Testis (tissue), 3 donors: ENCODE measurements around the gene TANK. TPM values are rescaled to one million over a fixed set of nuclear protein-coding genes. Genes with fewer than 3 reads are reported as not detected.

Source experiments
- DNase-seq: peaks from one replicate; pipeline ENCODE4 v3.0.0-alpha.2; 2019
- H3K27ac ChIP-seq, 2 donors: fragments of 200-600 bp; sonication (generic); one replicate each; pipeline ENCODE4 v1.5.1; 2019
- H3K27me3 ChIP-seq: fragments of 200-600 bp; sonication (generic); one replicate; pipeline ENCODE4 v1.5.1; 2019
- H3K36me3 ChIP-seq: fragments of 200-600 bp; sonication (generic); one replicate; pipeline ENCODE4 v1.5.1; 2017; ENCODE audit warnings: low read depth; ENCODE audit errors: missing control alignments
- H3K4me1 ChIP-seq: fragments of 200-600 bp; sonication (generic); one replicate; pipeline ENCODE4 v1.5.1; 2019
- H3K4me3 ChIP-seq, 2 donors: fragments of 200-600 bp; sonication (generic); one replicate each; pipeline ENCODE4 v1.5.1; 2017 to 2019
- H3K9me3 ChIP-seq: fragments of 200-600 bp; sonication (generic); one replicate; pipeline ENCODE4 v1.5.1; 2017
- POLR2A ChIP-seq: fragments of 450-650 bp; IDR thresholded peaks from one replicate; pipeline ENCODE4 v1.6.1; 2017; ENCODE audit warnings: antibody characterized with exemption, mild to moderate bottlenecking, moderate library complexity
- WGBS, 2 donors: methylation state at CpG; one replicate each; pipeline ENCODE4 v1.1.5; 2018; 5-methylcytosine and 5-hydroxymethylcytosine counted together
- intact Hi-C: fragments of 100-400 bp; cut with DNase I; formaldehyde crosslinking; loops from one replicate; pipeline ENCODE4 v1.15.1; 2023; ENCODE audit warnings: low total_unique reads
- polyA plus RNA-seq: library from polyadenylated mRNA; stranded (reverse); fragments of 350-450 nt; fragmentation: Illumina TruSeq; extraction: RNeasy Lipid Tissue Mini Kit (QIAGEN cat#74804); gene quantifications from one replicate; pipeline ENCODE4 v1.2.3, GENCODE V29; 2014; ENCODE audit warnings: low read depth, low replicate concordance; ENCODE audit not compliant: insufficient read depth
- total RNA-seq, 2 donors: library from RNA; depleted of rRNA; stranded (reverse); fragments of >200 nt; gene quantifications; one replicate each; pipeline ENCODE4 v1.2.3, GENCODE V29; 2016
- TF ChIP-seq, protein P1 (sequence below), 3 experiments: fragments of 450-650 bp in 2 of 3; fragments of 200-600 bp in 1 of 3; sonication (generic) in 1 of 3; IDR thresholded peaks; one replicate each; pipeline ENCODE4 v1.5.1; 2016 to 2019; ENCODE audit warnings: antibody characterized with exemption in 3 of 3, mild to moderate bottlenecking in 2 of 3, moderate library complexity in 1 of 3

Gene TANK
- total and polyA plus RNA-seq, 3 donors from 2014 or later, result 34.7 to 63.6 (median 52.8) TPM

- DNase-seq, result peak; percentile 52
- TF ChIP-seq, protein P1, sequence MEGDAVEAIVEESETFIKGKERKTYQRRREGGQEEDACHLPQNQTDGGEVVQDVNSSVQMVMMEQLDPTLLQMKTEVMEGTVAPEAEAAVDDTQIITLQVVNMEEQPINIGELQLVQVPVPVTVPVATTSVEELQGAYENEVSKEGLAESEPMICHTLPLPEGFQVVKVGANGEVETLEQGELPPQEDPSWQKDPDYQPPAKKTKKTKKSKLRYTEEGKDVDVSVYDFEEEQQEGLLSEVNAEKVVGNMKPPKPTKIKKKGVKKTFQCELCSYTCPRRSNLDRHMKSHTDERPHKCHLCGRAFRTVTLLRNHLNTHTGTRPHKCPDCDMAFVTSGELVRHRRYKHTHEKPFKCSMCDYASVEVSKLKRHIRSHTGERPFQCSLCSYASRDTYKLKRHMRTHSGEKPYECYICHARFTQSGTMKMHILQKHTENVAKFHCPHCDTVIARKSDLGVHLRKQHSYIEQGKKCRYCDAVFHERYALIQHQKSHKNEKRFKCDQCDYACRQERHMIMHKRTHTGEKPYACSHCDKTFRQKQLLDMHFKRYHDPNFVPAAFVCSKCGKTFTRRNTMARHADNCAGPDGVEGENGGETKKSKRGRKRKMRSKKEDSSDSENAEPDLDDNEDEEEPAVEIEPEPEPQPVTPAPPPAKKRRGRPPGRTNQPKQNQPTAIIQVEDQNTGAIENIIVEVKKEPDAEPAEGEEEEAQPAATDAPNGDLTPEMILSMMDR (IDR thresholded peaks at IDR 0.05), result no peak
- no peak for TF ChIP-seq POLR2A
- Histone ChIP-seq H3K27me3 (no peaks in the 10 kb centered on the region), H3K27ac (peak overlapping the region in 1 of 2 donors; percentile 2), H3K9me3 (no peaks in the 10 kb centered on the region), H3K4me1 (peaks cover 3% of the 10 kb centered on the region), H3K36me3 (no peaks in the 10 kb centered on the region), H3K4me3 (peak overlapping the region; percentile 53 to 54)
- WGBS, 2 donors, result 3 to 8% methylated on average over 42 to 49 of the region's 49 CpGs
- intact Hi-C loops, result no loop called here
Measured at GRCh38 chr2:161237392-161238264, 77.4 kb downstream of the TANK start.

- Histone ChIP-seq H3K4me1 (peaks cover 3% of the 10 kb centered on the region), H3K36me3 (no peaks in the 10 kb centered on the region), H3K9me3 (no peaks in the 10 kb centered on the region), H3K27me3 (no peaks in the 10 kb centered on the region), H3K27ac (peak overlapping the region in 1 of 2 donors; percentile 2), H3K4me3 (peak overlapping the region; percentile 53 to 54)
- intact Hi-C loops, result no loop called here
- no peak for DNase-seq
- TF ChIP-seq, protein P1 (IDR thresholded peaks at IDR 0.05), result no peak
- no peak for TF ChIP-seq POLR2A
- WGBS, 2 donors, result 0 to 1% methylated on average over 16 of the region's 16 CpGs
Measured at GRCh38 chr2:161238265-161238559, 78.0 kb downstream of the TANK start.

GRCh38 chr2:161238560-161239325 is 78.5 kb downstream of the TANK start:
- Histone ChIP-seq H3K4me3 (peak overlapping the region; percentile 53 to 54), H3K9me3 (no peaks in the 10 kb centered on the region), H3K27ac (peak overlapping the region in 1 of 2 donors; percentile 47), H3K4me1 (peaks cover 3% of the 10 kb centered on the region), H3K36me3 (no peaks in the 10 kb centered on the region), H3K27me3 (no peaks in the 10 kb centered on the region)
- no peak for TF ChIP-seq POLR2A
- TF ChIP-seq, protein P1 (IDR thresholded peaks at IDR 0.05), result no peak
- WGBS, 2 donors, result 0 to 2% methylated on average over 40 to 77 of the region's 78 CpGs
- peak; percentile 74 for DNase-seq
- intact Hi-C loops, result no loop called here

DNA sequence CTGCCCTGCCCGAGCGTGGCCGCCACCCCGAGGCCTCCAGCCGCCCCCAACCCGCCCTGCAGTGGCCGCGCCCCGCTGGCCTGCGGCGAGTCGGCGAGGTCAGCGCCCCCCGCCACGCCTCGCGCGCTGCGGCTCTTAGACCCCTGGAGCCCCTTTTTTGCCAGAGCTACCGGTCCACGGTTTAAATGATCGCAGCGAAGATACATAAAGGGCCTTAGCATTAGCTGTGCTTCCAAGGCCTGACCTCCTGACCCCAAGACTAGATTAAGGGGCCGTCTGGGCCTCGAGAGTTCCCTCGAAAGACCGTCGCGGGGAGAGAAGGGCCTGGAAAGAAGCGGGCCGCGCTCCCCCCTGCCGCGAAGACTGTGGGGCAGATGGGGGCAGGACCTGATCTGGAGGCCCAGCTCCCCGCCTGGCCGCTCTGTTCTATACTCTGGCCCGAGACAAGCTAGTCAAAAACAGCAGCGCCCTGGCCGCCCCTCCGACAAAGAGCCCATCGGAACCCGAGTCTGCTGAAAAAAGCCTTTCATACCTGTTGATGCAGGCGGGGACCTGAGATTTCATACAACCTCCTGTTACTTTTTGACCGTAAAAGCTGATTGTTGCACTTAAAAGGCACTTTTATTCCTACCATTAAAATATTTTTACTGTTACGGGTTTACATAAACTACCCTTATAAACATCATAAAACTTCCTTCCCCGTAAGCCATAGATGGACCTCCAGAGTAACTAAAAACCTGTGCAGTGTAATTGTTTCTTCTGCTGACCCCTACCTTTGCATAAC is 79.3 kb downstream of the TANK start:
- H3K27me3 ChIP-seq, result no peaks in the 10 kb centered on the region
- intact Hi-C loops, result no loop called here
- H3K36me3 ChIP-seq, result no peaks in the 10 kb centered on the region
- H3K4me3 ChIP-seq, result peak overlapping the region; percentile 53 to 54
- TF ChIP-seq, protein P1 (IDR thresholded peaks at IDR 0.05), result no peak
- WGBS, 2 donors, result 65 to 87% methylated on average over 33 to 40 of the region's 47 CpGs
- H3K4me1 ChIP-seq, result peaks cover 3% of the 10 kb centered on the region
- peak; percentile 22 for DNase-seq
- H3K9me3 ChIP-seq, result no peaks in the 10 kb centered on the region
- peak overlapping the region in 1 of 2 donors; percentile 47 for H3K27ac ChIP-seq
